Kidney (tissue), 14 donors: ENCODE data around the gene PRR29. TPM values are rescaled to one million over a fixed set of nuclear protein-coding genes. Genes with fewer than 3 reads are reported as not detected.

ENCODE experiments used
- DNase-seq, 5 donors: peaks; one replicate each; pipeline ENCODE4 v3.0.0-alpha.2; 2013 to 2020
- FAIRE-seq: peaks from 2 replicates; lab custom pipeline; 2012; peaks lifted over from hg19 to GRCh38; lab: Jason Lieb, UNC
- H3K27ac ChIP-seq, 2 donors: one replicate each; pipeline ENCODE4 v1.7.0; 2013; ENCODE audit warnings: low read depth in 2 of 2, low read length in 2 of 2, inconsistent platforms in 1 of 2
- H3K27me3 ChIP-seq: one replicate; pipeline ENCODE4 v1.7.1; 2013; ENCODE audit warnings: low read length, inconsistent platforms; ENCODE audit not compliant: control insufficient read depth, insufficient read depth
- H3K36me3 ChIP-seq, 3 donors: one replicate each; pipeline versions ENCODE4 v1.7.0 to v1.7.1; 2013; ENCODE audit warnings: low read length in 3 of 3, control low read depth in 1 of 3, inconsistent platforms in 1 of 3; ENCODE audit not compliant: insufficient read depth in 3 of 3, control insufficient read depth in 2 of 3
- H3K4me1 ChIP-seq, 3 donors: one replicate each; pipeline versions ENCODE4 v1.7.0 to v1.7.1; 2013; ENCODE audit warnings: low read length in 3 of 3, inconsistent platforms in 1 of 3, low read depth in 1 of 3; ENCODE audit not compliant: control insufficient read depth in 2 of 3, insufficient read depth in 2 of 3
- H3K4me3 ChIP-seq, 3 donors: one replicate each; pipeline versions ENCODE4 v1.7.0 to v1.8.1; 2013; ENCODE audit warnings: low read length in 3 of 3, control low read depth in 1 of 3, inconsistent platforms in 1 of 3
- H3K9ac ChIP-seq, 3 donors: one replicate each; pipeline versions ENCODE4 v1.7.0 to v1.7.1; 2013; ENCODE audit warnings: low read length in 3 of 3, control low read depth in 1 of 3, inconsistent platforms in 1 of 3
- H3K9me3 ChIP-seq, 3 donors: one replicate each; pipeline versions ENCODE4 v1.7.0 to v1.7.1; 2013; ENCODE audit warnings: low read length in 3 of 3, control low read depth in 1 of 3, inconsistent platforms in 1 of 3; ENCODE audit not compliant: control insufficient read depth in 2 of 3, insufficient read depth in 1 of 3
- CTCF ChIP-seq: IDR thresholded peaks from 3 replicates; pipeline ENCODE4 v1.5.1; 2012; ENCODE audit warnings: mild to moderate bottlenecking, moderate library complexity, borderline replicate concordance; ENCODE audit not compliant: insufficient read depth; ENCODE audit errors: extremely low read depth
- intact Hi-C: fragments of 100-400 bp; cut with DNase I; formaldehyde crosslinking; loops from one replicate; pipeline ENCODE4 v1.11.1; 2022
- polyA plus RNA-seq: library from polyadenylated mRNA; stranded (reverse); fragments of 350-450 nt; fragmentation: Illumina TruSeq; extraction: RNeasy Lipid Tissue Mini Kit (QIAGEN cat#74804); gene quantifications from one replicate; pipeline ENCODE4 v1.2.3, GENCODE V29; 2014; ENCODE audit warnings: low read depth, low replicate concordance; ENCODE audit not compliant: insufficient read depth
- total RNA-seq: library from RNA; stranded (reverse); fragmentation: NEBNext Ultra II Directional; extraction: Animal tissue kit (Norgen Biotek cat#: 25700); gene quantifications from one replicate; pipeline ENCODE4 v1.2.1, GENCODE V29; 2021
- donor health status: control.
- donor health status: control.
- donor health status: control.
- donor health status: control.
- donor health status: control.
- donor health status: DM: yes; HTN: yes; CAD: no.
- donor health status: Normal renal cell carcinoma (clear cell type).

The PRR29 gene
- total and polyA plus RNA-seq, 2 donors from 2014 or later: 1.2 to 4.4 TPM

GRCh38 chr17:64038331-64039105 is 40.4 kb downstream of the PRR29 start:
- intact Hi-C loops: no loop called here
- no peak for FAIRE-seq

GRCh38 chr17:64039106-64039400 is 40.9 kb downstream of the PRR29 start:
- intact Hi-C loops: no loop called here
- no peaks in the 10 kb centered on the region for H3K9me3 ChIP-seq
- H3K36me3 ChIP-seq: peaks cover 0 to 2% (median 0%) of the 10 kb centered on the region in 3 donors
- no peak overlapping the region for H3K27ac ChIP-seq
- H3K4me3 ChIP-seq: no peak overlapping the region
- no peak for FAIRE-seq
- no peak overlapping the region for H3K9ac ChIP-seq
- TF ChIP-seq CTCF: no peak
- DNase-seq: no peak
- no peaks in the 10 kb centered on the region for H3K4me1 ChIP-seq
- no peaks in the 10 kb centered on the region for H3K27me3 ChIP-seq

More at GRCh38 chr17:64038331-64039105, 40.4 kb downstream of the PRR29 start:
- no peak for DNase-seq
- H3K36me3 ChIP-seq: no peaks in the 10 kb centered on the region
- TF ChIP-seq CTCF: no peak
- H3K4me1 ChIP-seq: no peaks in the 10 kb centered on the region
- H3K9ac ChIP-seq: no peak overlapping the region
- no peak overlapping the region for H3K27ac ChIP-seq
- no peak overlapping the region for H3K4me3 ChIP-seq
- no peaks in the 10 kb centered on the region for H3K27me3 ChIP-seq
- H3K9me3 ChIP-seq: no peaks in the 10 kb centered on the region

GRCh38 chr17:64040206-64040605 is 42.1 kb downstream of the PRR29 start:
- FAIRE-seq: no peak
- no peak overlapping the region for H3K27ac ChIP-seq
- TF ChIP-seq CTCF: no peak
- intact Hi-C loops: no loop called here
- H3K4me3 ChIP-seq: no peak overlapping the region
- H3K9me3 ChIP-seq: no peaks in the 10 kb centered on the region
- H3K4me1 ChIP-seq: no peaks in the 10 kb centered on the region
- peaks cover 0 to 11% (median 11%) of the 10 kb centered on the region in 3 donors for H3K36me3 ChIP-seq
- DNase-seq: no peak
- H3K9ac ChIP-seq: no peak overlapping the region
- H3K27me3 ChIP-seq: no peaks in the 10 kb centered on the region
